ENCODE results near the gene ADAMTS19.

Gene ADAMTS19

GRCh38 chr5:129652349-129653056 is 192.4 kb downstream of the ADAMTS19 start:
- DNase-seq (ENCODE audit: insufficient read length, low spot score) (no peak), FAIRE-seq (no peak)

GRCh38 chr5:129653057-129653375 is 192.9 kb downstream of the ADAMTS19 start:
- TF ChIP-seq POLR2A (IDR thresholded peaks at IDR 0.05; ENCODE audit: low read depth, low read length), result no peak
- no peak for DNase-seq (ENCODE audit: insufficient read length, low spot score)
- FAIRE-seq, result no peak

More at GRCh38 chr5:129652349-129653056, 192.4 kb downstream of the ADAMTS19 start:
- no peak for TF ChIP-seq POLR2A (IDR thresholded peaks at IDR 0.05; ENCODE audit: low read depth, low read length)

- DNase-seq (ENCODE audit: insufficient read length, low spot score), result no peak
- TF ChIP-seq POLR2A (IDR thresholded peaks at IDR 0.05; ENCODE audit: low read depth, low read length), result no peak
- FAIRE-seq, result no peak
Measured at GRCh38 chr5:129653442-129653841, 193.3 kb downstream of the ADAMTS19 start.

- DNase-seq (ENCODE audit: insufficient read length, low spot score), result no peak
- no peak for TF ChIP-seq POLR2A (IDR thresholded peaks at IDR 0.05; ENCODE audit: low read depth, low read length)
- FAIRE-seq, result no peak
Measured at GRCh38 chr5:129656952-129657351, 196.9 kb downstream of the ADAMTS19 start.

GRCh38 chr5:129658801-129659200 is 198.7 kb downstream of the ADAMTS19 start:
- FAIRE-seq, result no peak

GRCh38 chr5:129661366-129662035 is 201.4 kb downstream of the ADAMTS19 start:
- no peak for TF ChIP-seq POLR2A (IDR thresholded peaks at IDR 0.05; ENCODE audit: low read depth, low read length)
- FAIRE-seq, result no peak

More at GRCh38 chr5:129658801-129659200, 198.7 kb downstream of the ADAMTS19 start:
- DNase-seq (ENCODE audit: insufficient read length, low spot score), result no peak
- TF ChIP-seq POLR2A (IDR thresholded peaks at IDR 0.05; ENCODE audit: low read depth, low read length), result no peak

GRCh38 chr5:129664336-129664937 is 204.3 kb downstream of the ADAMTS19 start:
- peak; percentile 36 for FAIRE-seq
- TF ChIP-seq POLR2A (IDR thresholded peaks at IDR 0.05; ENCODE audit: low read depth, low read length), result no peak
- no peak for DNase-seq (ENCODE audit: insufficient read length, low spot score)

More at GRCh38 chr5:129661366-129662035, 201.4 kb downstream of the ADAMTS19 start:
- DNase-seq (ENCODE audit: insufficient read length, low spot score), result no peak

GRCh38 chr5:129670957-129671500 is 210.9 kb downstream of the ADAMTS19 start:
- peak; percentile 38 for FAIRE-seq
- DNase-seq (ENCODE audit: insufficient read length, low spot score), result peak; percentile 16
- TF ChIP-seq POLR2A (IDR thresholded peaks at IDR 0.05; ENCODE audit: low read depth, low read length), result no peak

- no peak for TF ChIP-seq POLR2A (IDR thresholded peaks at IDR 0.05; ENCODE audit: low read depth, low read length)
- DNase-seq (ENCODE audit: insufficient read length, low spot score) (no peak), FAIRE-seq (no peak)
Measured at GRCh38 chr5:129672006-129672405, 211.9 kb downstream of the ADAMTS19 start.

- DNase-seq (ENCODE audit: insufficient read length, low spot score) (no peak), FAIRE-seq (no peak)
- TF ChIP-seq POLR2A (IDR thresholded peaks at IDR 0.05; ENCODE audit: low read depth, low read length), result no peak
Measured at GRCh38 chr5:129679671-129680070, 219.6 kb downstream of the ADAMTS19 start.

- DNase-seq (ENCODE audit: insufficient read length, low spot score) (no peak), FAIRE-seq (no peak)
- no peak for TF ChIP-seq POLR2A (IDR thresholded peaks at IDR 0.05; ENCODE audit: low read depth, low read length)
Measured at GRCh38 chr5:129687941-129688340, 227.8 kb downstream of the ADAMTS19 start.

- DNase-seq (ENCODE audit: insufficient read length, low spot score) (no peak), FAIRE-seq (no peak)
- TF ChIP-seq POLR2A (IDR thresholded peaks at IDR 0.05; ENCODE audit: low read depth, low read length), result no peak
Measured at GRCh38 chr5:129689045-129689444, 228.9 kb downstream of the ADAMTS19 start.

GRCh38 chr5:129691220-129691619 is 231.1 kb downstream of the ADAMTS19 start:
- TF ChIP-seq POLR2A (IDR thresholded peaks at IDR 0.05; ENCODE audit: low read depth, low read length), result no peak
- FAIRE-seq, result no peak
- DNase-seq (ENCODE audit: insufficient read length, low spot score), result no peak

GRCh38 chr5:129696636-129697035 is 236.5 kb downstream of the ADAMTS19 start:
- no peak for FAIRE-seq
- TF ChIP-seq POLR2A (IDR thresholded peaks at IDR 0.05; ENCODE audit: low read depth, low read length), result no peak
- no peak for DNase-seq (ENCODE audit: insufficient read length, low spot score)
